Fibroblast of the aortic adventitia (primary cell): ENCODE results near the gene GPR152. TPM values are rescaled to one million over a fixed set of nuclear protein-coding genes. Genes with fewer than 3 reads are reported as not detected.

Experiments used
- DNase-seq: peaks from one replicate; pipeline ENCODE4 v3.0.0-alpha.2; 2010; ENCODE audit warnings: low read depth
- H3K4me3 ChIP-seq: 2 replicates; pipeline ENCODE4 v1.5.1; 2011; ENCODE audit warnings: low read depth, mild to moderate bottlenecking, control low read depth, low read length, moderate library complexity
- CTCF ChIP-seq: IDR thresholded peaks from 2 replicates; pipeline ENCODE4 v1.5.1; 2011; ENCODE audit warnings: mild to moderate bottlenecking, low read length, control low read depth, inconsistent platforms; ENCODE audit not compliant: insufficient read depth
- total RNA-seq: library from RNA; depleted of rRNA; stranded (reverse); fragments of >200 nt; gene quantifications from 2 replicates; pipeline ENCODE4 v1.2.3, GENCODE V29; 2012; ENCODE audit warnings: low replicate concordance

GPR152 gene
- total RNA-seq, 1 donor: not detected

GRCh38 chr11:67423466-67423865 lies 29.1 kb downstream of the GPR152 start:
- H3K4me3 ChIP-seq: no peak overlapping the region
- no peak for TF ChIP-seq CTCF
- DNase-seq: no peak

- TF ChIP-seq CTCF: no peak
- no peak for DNase-seq
- no peak overlapping the region for H3K4me3 ChIP-seq
Measured at GRCh38 chr11:67422891-67423290, 29.6 kb downstream of the GPR152 start.

- peak overlapping the region; percentile 17 for H3K4me3 ChIP-seq
Measured at GRCh38 chr11:67421430-67422031, 31.0 kb downstream of the GPR152 start.

GRCh38 chr11:67420646-67421429 lies 31.7 kb downstream of the GPR152 start:
- TF ChIP-seq CTCF: no peak
- peak overlapping the region; percentile 61 for H3K4me3 ChIP-seq
- DNase-seq: peak; percentile 74

More at GRCh38 chr11:67421430-67422031, 31.0 kb downstream of the GPR152 start:
- no peak for TF ChIP-seq CTCF
- no peak for DNase-seq

- H3K4me3 ChIP-seq: peak overlapping the region; percentile 61
- DNase-seq: no peak
- TF ChIP-seq CTCF: no peak
Measured at GRCh38 chr11:67420147-67420645, 32.3 kb downstream of the GPR152 start.

GRCh38 chr11:67419325-67420049 lies 33.0 kb downstream of the GPR152 start:
- TF ChIP-seq CTCF: no peak
- no peak for DNase-seq

More at GRCh38 chr11:67419325-67420049, 33.0 kb downstream of the GPR152 start:
- no peak overlapping the region for H3K4me3 ChIP-seq
